B cell (primary cell): ENCODE results near the gene CLN3. TPM values are rescaled to one million over a fixed set of nuclear protein-coding genes. Genes with fewer than 3 reads are reported as not detected.

Experiments used
- ATAC-seq: fragments of 200-7000 bp; cut with Tn5 transposase; one replicate; pipeline ENCODE4 v1.10.0; 2021; ENCODE audit warnings: low read depth, mild to moderate bottlenecking, moderate number of reproducible peaks, moderate library complexity
- CTCF ChIA-PET: fragments of 350-600 bp; sonication (Branson Sonifier 250); formaldehyde crosslinking; loops from one replicate; lab custom pipeline; 2021; ENCODE audit warnings: antibody characterized with exemption, inconsistent platforms; lab: Charles Lee
- POLR2A ChIA-PET: fragments of 350-600 bp; sonication (Branson Sonifier 250); formaldehyde crosslinking; loops from one replicate; lab custom pipeline; 2021; ENCODE audit warnings: antibody characterized with exemption; lab: Charles Lee
- DNase-seq: peaks from one replicate; pipeline ENCODE4 v3.0.0; 2013
- H2AFZ ChIP-seq: 2 replicates; pipeline ENCODE4 v1.6.1; 2012; ENCODE audit warnings: mild to moderate bottlenecking, low read depth, low read length; ENCODE audit not compliant: insufficient read depth, poor library complexity, severe bottlenecking
- H3K27ac ChIP-seq, 2 donors: 1 replicate in 1 of 2; 2 replicates in 1 of 2; pipeline ENCODE4 v1.5.1; 2012 to 2013; ENCODE audit warnings: low read length in 2 of 2, mild to moderate bottlenecking in 2 of 2, moderate library complexity in 1 of 2
- H3K27me3 ChIP-seq, 4 experiments: fragments of 200-600 bp in 1 of 4; sonication (generic) in 1 of 4; replicated peaks in 1 of 4; 1 replicate in 2 of 4; 2 replicates in 2 of 4; pipeline versions ENCODE4 v1.6.1 to v1.7.0; 2013 to 2016; ENCODE audit warnings: low read length in 3 of 4, mild to moderate bottlenecking in 2 of 4, mixed read lengths in 1 of 4, moderate library complexity in 1 of 4; ENCODE audit not compliant: insufficient read depth in 4 of 4, control insufficient read depth in 3 of 4; ENCODE audit errors: control extremely low read depth in 1 of 4
- H3K36me3 ChIP-seq, 2 experiments: replicated peaks in 1 of 2; 1 replicate in 1 of 2; 2 replicates in 1 of 2; pipeline versions ENCODE4 v1.6.1 to v1.7.1; 2013; ENCODE audit warnings: low read length in 1 of 2; ENCODE audit not compliant: insufficient read depth in 2 of 2, control insufficient read depth in 1 of 2; ENCODE audit errors: control extremely low read depth in 1 of 2, extremely low read depth in 1 of 2
- H3K4me1 ChIP-seq, 2 donors: fragments of 200-600 bp in 1 of 2; sonication (generic) in 1 of 2; 1 replicate in 1 of 2; 2 replicates in 1 of 2; pipeline versions ENCODE4 v1.5.1 to v1.6.1; 2013 to 2017; ENCODE audit warnings: low read length in 2 of 2; ENCODE audit not compliant: control insufficient read depth in 2 of 2, insufficient read depth in 2 of 2
- H3K4me2 ChIP-seq: replicated peaks from 2 replicates; pipeline ENCODE3; 2012; ENCODE audit warnings: mild to moderate bottlenecking, low read depth, low read length; ENCODE audit not compliant: poor library complexity, severe bottlenecking
- H3K4me3 ChIP-seq, 5 experiments: fragments of 200-600 bp in 1 of 5; sonication (generic) in 1 of 5; 1 replicate in 3 of 5; 2 replicates in 2 of 5; pipeline versions ENCODE4 v1.5.1 to v1.7.0; 2011 to 2016; ENCODE audit warnings: low read length in 4 of 5, mild to moderate bottlenecking in 4 of 5, low read depth in 2 of 5, control low read depth in 1 of 5, moderate library complexity in 1 of 5; ENCODE audit not compliant: insufficient read depth in 1 of 5; ENCODE audit errors: control extremely low read depth in 1 of 5, extremely low read depth in 1 of 5
- H3K79me2 ChIP-seq: fragments of 200-600 bp; sonication (generic); one replicate; pipeline ENCODE4 v1.6.0; 2016; ENCODE audit warnings: low read length; ENCODE audit not compliant: control insufficient read depth, insufficient read depth
- H3K9ac ChIP-seq: fragments of 200-600 bp; sonication (generic); 2 replicates; pipeline ENCODE4 v1.6.1; 2017; ENCODE audit warnings: mild to moderate bottlenecking, low read length, moderate library complexity
- H3K9me3 ChIP-seq, 3 donors: one replicate each; pipeline versions ENCODE4 v1.6.1 to v1.7.1; 2013; ENCODE audit warnings: low read length in 2 of 3; ENCODE audit not compliant: control insufficient read depth in 2 of 3, insufficient read depth in 1 of 3; ENCODE audit errors: control extremely low read depth in 1 of 3
- H4K20me1 ChIP-seq: 2 replicates; pipeline ENCODE4 v1.6.0; 2012; ENCODE audit warnings: mild to moderate bottlenecking, low read length; ENCODE audit not compliant: insufficient read depth, control insufficient read depth, poor library complexity, severe bottlenecking
- H3K27ac Mint-ChIP-seq: one replicate; pipeline ENCODE4 v1.8.0; 2021; ENCODE audit warnings: mixed read lengths
- H3K27me3 Mint-ChIP-seq: one replicate; pipeline ENCODE4 v1.8.0; 2021; ENCODE audit warnings: mixed read lengths
- H3K4me1 Mint-ChIP-seq: one replicate; pipeline ENCODE4 v1.8.0; 2021; ENCODE audit warnings: mixed read lengths
- H3K4me3 Mint-ChIP-seq: one replicate; pipeline ENCODE4 v1.8.0; 2021; ENCODE audit warnings: mixed read lengths
- H3K9me3 Mint-ChIP-seq: one replicate; pipeline ENCODE4 v1.8.0; 2022; ENCODE audit warnings: mixed read lengths; ENCODE audit not compliant: insufficient read depth
- EZH2 ChIP-seq: IDR thresholded peaks from 2 replicates; pipeline ENCODE4 v1.6.1; 2012; ENCODE audit warnings: borderline replicate concordance, low read depth, mild to moderate bottlenecking, moderate library complexity, low read length; ENCODE audit not compliant: insufficient read depth, poor library complexity, severe bottlenecking
- WGBS: methylation state at CpG from one replicate; pipeline ENCODE4 v1.1.5; 2013; ENCODE audit warnings: missing lambda C conversion rate; ENCODE audit not compliant: insufficient coverage; 5-methylcytosine and 5-hydroxymethylcytosine counted together
- intact Hi-C: fragments of 100-400 bp; cut with micrococcal nuclease; formaldehyde crosslinking; loops from one replicate; pipeline ENCODE4 v1.10.0; 2022
- polyA plus RNA-seq: library from polyadenylated mRNA; depleted of rRNA; stranded (reverse); fragments of >200 nt; gene quantifications from 2 replicates; pipeline ENCODE4 v1.2.3, GENCODE V29; 2012
- total RNA-seq, 2 donors: library from RNA; stranded (reverse); fragments of 120-200 nt in 1 of 2; gene quantifications; 1 replicate in 1 of 2; 2 replicates in 1 of 2; pipeline versions ENCODE4 v1.2.3 to v1.2.4, GENCODE V29; 2013 to 2022
- TF ChIP-seq, protein P1 (sequence below): fragments of 200-600 bp; IDR thresholded peaks from one replicate; pipeline ENCODE4 v1.8.0; 2022; ENCODE audit warnings: antibody characterized with exemption, mild to moderate bottlenecking

CLN3 gene
- total and polyA plus RNA-seq, 2 donors (not counting 1 experiment from before 2014, with no cell fraction given) = 34.3 to 37.7 TPM

DNA sequence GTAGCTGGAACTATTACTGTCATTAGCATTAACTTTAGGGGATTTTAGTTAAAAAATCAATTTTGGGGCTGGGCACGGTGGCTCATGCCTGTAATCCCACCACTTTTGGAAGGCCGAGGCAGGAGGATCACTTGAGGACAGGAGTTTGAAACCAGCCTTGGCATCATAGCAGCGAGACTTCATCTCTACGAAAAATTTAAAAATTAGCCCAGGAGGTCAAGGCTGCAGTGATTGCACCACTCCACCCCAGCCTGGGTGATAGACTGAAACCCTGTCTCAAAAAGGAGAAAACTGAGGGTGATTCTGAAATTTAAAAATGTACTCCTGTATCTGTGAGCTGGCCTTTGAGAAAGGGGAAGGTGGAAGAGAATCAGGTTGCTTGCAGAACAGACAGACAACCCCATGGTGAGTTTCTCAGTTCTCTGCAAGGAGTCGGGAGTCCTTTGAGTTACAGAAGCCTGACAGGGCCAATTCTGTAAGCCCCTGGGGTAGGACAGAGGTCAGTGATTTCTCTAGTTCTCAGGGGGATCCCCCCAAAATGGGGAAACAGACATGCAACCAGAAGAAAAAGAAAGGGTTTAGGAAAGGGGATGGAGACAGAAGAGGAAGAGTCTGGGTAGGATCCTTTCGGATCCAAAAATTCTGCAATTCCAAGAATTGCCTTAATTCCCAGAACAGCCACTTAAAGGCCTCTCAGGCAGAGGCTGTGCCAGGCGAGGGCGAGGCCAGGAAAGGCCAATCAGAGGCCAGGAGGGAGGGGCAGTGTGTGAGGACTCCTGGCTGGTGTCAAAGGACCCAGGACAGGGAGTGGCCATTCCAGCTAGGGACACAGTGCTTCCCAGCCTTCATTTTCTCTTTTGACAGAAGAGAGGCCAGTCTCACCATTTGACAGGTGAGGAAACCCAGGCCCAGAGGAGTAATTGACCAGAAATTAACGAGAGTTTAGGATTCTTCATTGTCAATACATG is 40.2 kb upstream of the CLN3 start:
- Histone ChIP-seq H3K9ac (no peak overlapping the region), H3K4me2 (no peak overlapping the region), H3K4me3 (no peak overlapping the region), H3K27me3 (no peaks in the 10 kb centered on the region), H3K9me3 (no peaks in the 10 kb centered on the region), H3K4me1 (no peaks in the 10 kb centered on the region), H3K27ac (no peak overlapping the region), H3K79me2 (no peaks in the 10 kb centered on the region), H2AFZ (no peak overlapping the region), H4K20me1 (no peaks in the 10 kb centered on the region), H3K36me3 (no peaks in the 10 kb centered on the region)
- Mint-ChIP-seq H3K4me3 (no peak overlapping the region), H3K9me3 (no peaks in the 10 kb centered on the region), H3K27me3 (no peaks in the 10 kb centered on the region), H3K27ac (no peak overlapping the region), H3K4me1 (no peaks in the 10 kb centered on the region)
- 87% methylated on average over 8 of the region's 9 CpGs for WGBS
- intact Hi-C loops = no loop called here
- TF ChIP-seq EZH2 = no peak
- TF ChIP-seq, protein P1, sequence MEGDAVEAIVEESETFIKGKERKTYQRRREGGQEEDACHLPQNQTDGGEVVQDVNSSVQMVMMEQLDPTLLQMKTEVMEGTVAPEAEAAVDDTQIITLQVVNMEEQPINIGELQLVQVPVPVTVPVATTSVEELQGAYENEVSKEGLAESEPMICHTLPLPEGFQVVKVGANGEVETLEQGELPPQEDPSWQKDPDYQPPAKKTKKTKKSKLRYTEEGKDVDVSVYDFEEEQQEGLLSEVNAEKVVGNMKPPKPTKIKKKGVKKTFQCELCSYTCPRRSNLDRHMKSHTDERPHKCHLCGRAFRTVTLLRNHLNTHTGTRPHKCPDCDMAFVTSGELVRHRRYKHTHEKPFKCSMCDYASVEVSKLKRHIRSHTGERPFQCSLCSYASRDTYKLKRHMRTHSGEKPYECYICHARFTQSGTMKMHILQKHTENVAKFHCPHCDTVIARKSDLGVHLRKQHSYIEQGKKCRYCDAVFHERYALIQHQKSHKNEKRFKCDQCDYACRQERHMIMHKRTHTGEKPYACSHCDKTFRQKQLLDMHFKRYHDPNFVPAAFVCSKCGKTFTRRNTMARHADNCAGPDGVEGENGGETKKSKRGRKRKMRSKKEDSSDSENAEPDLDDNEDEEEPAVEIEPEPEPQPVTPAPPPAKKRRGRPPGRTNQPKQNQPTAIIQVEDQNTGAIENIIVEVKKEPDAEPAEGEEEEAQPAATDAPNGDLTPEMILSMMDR = no peak
- ATAC-seq = no peak
- no peak for DNase-seq
- ChIA-PET POLR2A (no interaction called here), CTCF (interaction anchor here (1.0 kb wide), 1 partner anchor 9 kb away, joined by 4 read pairs; no protein-coding TSS in a partner anchor)

DNA sequence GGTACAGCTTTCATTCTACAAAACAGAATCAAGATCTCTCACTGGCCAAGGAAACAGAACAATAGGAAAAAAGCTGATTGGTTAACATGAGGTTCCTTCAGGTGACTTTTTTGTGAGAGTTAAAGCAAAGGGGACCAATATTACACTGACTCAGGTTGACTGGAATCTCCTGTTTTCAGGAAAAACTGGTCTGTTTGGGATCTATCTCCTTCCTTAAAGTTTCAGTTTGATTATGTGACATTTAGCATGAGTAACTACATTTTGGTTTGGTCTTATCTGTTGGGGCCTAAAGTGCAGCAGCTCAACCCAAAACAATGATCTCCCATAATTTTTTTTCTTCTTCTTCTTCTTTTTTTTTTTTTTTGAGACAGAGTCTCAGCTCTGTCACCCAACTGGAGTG is 37.2 kb upstream of the CLN3 start:
- ATAC-seq (no peak), DNase-seq (no peak)
- no peaks in the 10 kb centered on the region for H3K79me2 ChIP-seq
- Mint-ChIP-seq H3K27ac (no peak overlapping the region), H3K4me3 (no peak overlapping the region), H3K4me1 (peaks cover 3% of the 10 kb centered on the region), H3K27me3 (no peaks in the 10 kb centered on the region), H3K9me3 (no peaks in the 10 kb centered on the region)
- POLR2A ChIA-PET = interaction anchor here (0.5 kb wide), 1 partner anchor 94 kb away, joined by 3 read pairs; no protein-coding TSS in a partner anchor
- CTCF ChIA-PET = no interaction called here
- no peaks in the 10 kb centered on the region for H3K9me3 ChIP-seq
- no peak overlapping the region for H3K9ac ChIP-seq
- H3K4me2 ChIP-seq = no peak overlapping the region
- H3K36me3 ChIP-seq = no peaks in the 10 kb centered on the region
- intact Hi-C loops = no loop called here
- no peak overlapping the region for H3K27ac ChIP-seq
- TF ChIP-seq EZH2 = no peak
- TF ChIP-seq, protein P1 = no peak
- H3K4me1 ChIP-seq = no peaks in the 10 kb centered on the region
- no peaks in the 10 kb centered on the region for H4K20me1 ChIP-seq
- H3K27me3 ChIP-seq = no peaks in the 10 kb centered on the region
- no peak overlapping the region for H2AFZ ChIP-seq
- H3K4me3 ChIP-seq = no peak overlapping the region
